Neutrophil (primary cell): ENCODE results near the gene ZNF304.

Experiments used
- H3K27ac ChIP-seq: fragments of 200-600 bp; sonication (generic); 2 replicates; pipeline ENCODE4 v1.5.1; 2016; ENCODE audit warnings: mild to moderate bottlenecking, moderate library complexity
- H3K27me3 ChIP-seq: fragments of 200-600 bp; sonication (generic); 2 replicates; pipeline ENCODE4 v1.6.0; 2016; ENCODE audit warnings: mild to moderate bottlenecking
- H3K36me3 ChIP-seq: fragments of 200-600 bp; sonication (generic); 2 replicates; pipeline ENCODE4 v1.5.1; 2017
- H3K4me1 ChIP-seq, 2 experiments: fragments of 200-600 bp in 1 of 2; sonication (generic) in 1 of 2; 1 replicate in 1 of 2; 2 replicates in 1 of 2; pipeline versions ENCODE4 v1.5.1 to v1.6.1; 2013 to 2016; ENCODE audit warnings: low read depth in 1 of 2, low read length in 1 of 2, mild to moderate bottlenecking in 1 of 2, moderate library complexity in 1 of 2; ENCODE audit not compliant: control insufficient read depth in 1 of 2, insufficient read depth in 1 of 2
- H3K4me3 ChIP-seq, 2 experiments: fragments of 200-600 bp in 1 of 2; sonication (generic) in 1 of 2; 1 replicate in 1 of 2; 2 replicates in 1 of 2; pipeline ENCODE4 v1.5.1; 2013 to 2016; ENCODE audit warnings: low read depth in 1 of 2, low read length in 1 of 2, mild to moderate bottlenecking in 1 of 2, moderate library complexity in 1 of 2
- H3K9me3 ChIP-seq: fragments of 200-600 bp; sonication (generic); 2 replicates; pipeline ENCODE4 v1.5.1; 2016
- CTCF ChIP-seq: fragments of 200-600 bp; sonication (generic); IDR thresholded peaks from 2 replicates; pipeline ENCODE4 v1.5.1; 2016; ENCODE audit warnings: antibody characterized with exemption

Gene ZNF304

GRCh38 chr19:57342582-57342981, 8.5 kb upstream of the ZNF304 start:
- Histone ChIP-seq H3K4me3 (no peak overlapping the region), H3K4me1 (no peaks in the 10 kb centered on the region), H3K27me3 (peaks cover 29% of the 10 kb centered on the region), H3K36me3 (no peaks in the 10 kb centered on the region), H3K27ac (no peak overlapping the region), H3K9me3 (no peaks in the 10 kb centered on the region)
- no peak for TF ChIP-seq CTCF

GRCh38 chr19:57348136-57348535, 2.9 kb upstream of the ZNF304 start:
- Histone ChIP-seq H3K4me1 (peaks cover 12 to 17% of the 10 kb centered on the region in 2 experiments), H3K9me3 (no peaks in the 10 kb centered on the region), H3K27ac (no peak overlapping the region), H3K4me3 (no peak overlapping the region), H3K27me3 (peaks cover 36% of the 10 kb centered on the region), H3K36me3 (no peaks in the 10 kb centered on the region)
- no peak for TF ChIP-seq CTCF

DNA sequence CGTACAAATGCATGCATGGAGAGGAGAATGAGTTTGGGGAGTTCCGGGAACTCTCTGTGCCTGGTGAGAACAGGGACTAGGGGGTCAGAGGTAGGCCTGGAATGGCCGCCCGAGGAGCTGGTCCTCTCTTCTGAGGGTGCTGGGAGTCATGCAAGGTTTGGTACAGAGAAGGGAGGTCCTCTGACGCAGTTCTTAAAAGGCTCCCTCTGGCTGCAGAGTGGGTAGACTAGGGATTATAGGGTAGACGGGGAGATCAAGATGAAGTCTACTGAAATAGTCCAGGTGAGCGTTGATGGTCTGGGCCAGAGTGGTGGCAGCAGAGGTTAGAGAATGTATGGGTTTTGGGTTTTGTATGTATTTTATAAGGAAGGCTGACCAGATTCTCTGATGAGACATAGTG, 796 bp downstream of the ZNF304 start:
- Histone ChIP-seq H3K27ac (no peak overlapping the region), H3K9me3 (peaks cover 4% of the 10 kb centered on the region), H3K4me1 (peaks cover 12 to 17% of the 10 kb centered on the region in 2 experiments), H3K36me3 (peaks cover 19% of the 10 kb centered on the region), H3K4me3 (peak overlapping the region; percentile 64 to 77), H3K27me3 (peaks cover 13% of the 10 kb centered on the region)
- no peak for TF ChIP-seq CTCF

GRCh38 chr19:57355916-57356315, 4.8 kb downstream of the ZNF304 start:
- Histone ChIP-seq H3K27ac (no peak overlapping the region), H3K27me3 (no peaks in the 10 kb centered on the region), H3K9me3 (peaks cover 8% of the 10 kb centered on the region), H3K36me3 (peaks cover 19% of the 10 kb centered on the region), H3K4me3 (no peak overlapping the region), H3K4me1 (peaks cover 12 to 14% of the 10 kb centered on the region in 2 experiments)
- no peak for TF ChIP-seq CTCF

- no peak overlapping the region for H3K27ac ChIP-seq
- H3K9me3 ChIP-seq, result peaks cover 23% of the 10 kb centered on the region
- H3K4me3 ChIP-seq, result no peak overlapping the region
- no peaks in the 10 kb centered on the region for H3K27me3 ChIP-seq
- TF ChIP-seq CTCF, result no peak
- H3K4me1 ChIP-seq, result peaks cover 0 to under 1% of the 10 kb centered on the region in 2 experiments
- peaks cover 19% of the 10 kb centered on the region for H3K36me3 ChIP-seq
Observed at GRCh38 chr19:57357406-57357805, 6.3 kb downstream of the ZNF304 start.

- Histone ChIP-seq H3K27ac (no peak overlapping the region), H3K4me3 (no peak overlapping the region), H3K4me1 (peaks cover 11 to 19% of the 10 kb centered on the region in 2 experiments), H3K9me3 (peaks cover 41% of the 10 kb centered on the region), H3K36me3 (peaks cover 19% of the 10 kb centered on the region), H3K27me3 (no peaks in the 10 kb centered on the region)
- no peak for TF ChIP-seq CTCF
Observed at GRCh38 chr19:57359300-57359699, 8.2 kb downstream of the ZNF304 start.
